ENCODE results near the gene IFITM2.
"Not testable (repeated sequence)": the region's sequence is repeated elsewhere in the genome, so short reads cannot be mapped to it uniquely, and the experiment has no call there.

Gene IFITM2

GRCh38 chr11:311013-311748 is 3.6 kb downstream of the IFITM2 start:
- not testable (repeated sequence) for DNase-seq

- DNase-seq: no peak
Measured at GRCh38 chr11:312092-312816, 4.6 kb downstream of the IFITM2 start.

- no peak for DNase-seq
Measured at GRCh38 chr11:313304-313786, 5.7 kb downstream of the IFITM2 start.

GRCh38 chr11:313787-314553 is 6.4 kb downstream of the IFITM2 start, which contains the start of gene IFITM1:
IFITM1 (plus strand) TSS chr11:314040; CDS start chr11:314171, 131 bp downstream.
- DNase-seq: no peak

GRCh38 chr11:314554-314875 is 6.9 kb downstream of the IFITM2 start:
- DNase-seq: not testable (repeated sequence)

- no peak for DNase-seq
Measured at GRCh38 chr11:315051-315481, 7.5 kb downstream of the IFITM2 start.

- DNase-seq: no peak
Measured at GRCh38 chr11:315516-315994, 7.9 kb downstream of the IFITM2 start.

- DNase-seq: no peak
Measured at GRCh38 chr11:316031-316701, 8.6 kb downstream of the IFITM2 start.

GRCh38 chr11:316891-317301 is 9.3 kb downstream of the IFITM2 start:
- DNase-seq: no peak

- not testable (repeated sequence) for DNase-seq
Measured at GRCh38 chr11:317668-318404, 10.2 kb downstream of the IFITM2 start.

- not testable (repeated sequence) for DNase-seq
Measured at GRCh38 chr11:318405-319120, 10.9 kb downstream of the IFITM2 start.

- not testable (repeated sequence) for DNase-seq
Measured at GRCh38 chr11:319121-319887, 11.7 kb downstream of the IFITM2 start.

GRCh38 chr11:319888-320273 is 12.3 kb downstream of the IFITM2 start:
- DNase-seq: not testable (repeated sequence)

GRCh38 chr11:324156-324555 is 16.5 kb downstream of the IFITM2 start:
- DNase-seq: no peak

- not testable (repeated sequence) for DNase-seq
Measured at GRCh38 chr11:324593-325517, 17.2 kb downstream of the IFITM2 start.

- DNase-seq: no peak
Measured at GRCh38 chr11:325796-326591, 18.4 kb downstream of the IFITM2 start.

- DNase-seq: no peak
Measured at GRCh38 chr11:326592-326841, 18.9 kb downstream of the IFITM2 start.

- peak; percentile 36 to 61 for DNase-seq
Measured at GRCh38 chr11:326842-327580, 19.4 kb downstream of the IFITM2 start.

All from inflammatory macrophage treated with lipopolysaccharide for 1 hour (primary cell).